MCF 10A (cell line): Measurements from ENCODE around the gene ZNF215. TPM values are rescaled to one million over a fixed set of nuclear protein-coding genes. Genes with fewer than 3 reads are reported as not detected.

Experiments used
- BruUV-seq: library from RNA; stranded (reverse); fragments of 400-500 nt; replicated peaks from 2 replicates; lab custom pipeline; 2021; lab: Mats Ljungman, UMichigan
- CTCF ChIA-PET: fragments of 300-600 bp; sonication (Branson Sonifier 250); formaldehyde crosslinking; extraction: SDS; loops from one replicate; lab custom pipeline; 2021; ENCODE audit warnings: antibody characterized with exemption, inconsistent platforms; lab: Yijun Ruan, JAX
- POLR2A ChIA-PET: fragments of 300-600, 350-650 bp; sonication (Branson Sonifier 250); formaldehyde crosslinking; extraction: SDS; loops from one replicate; lab custom pipeline; 2020; ENCODE audit warnings: antibody characterized with exemption, inconsistent platforms; lab: Yijun Ruan, JAX
- DNase-seq: peaks from one replicate; pipeline ENCODE4 v3.0.0-alpha.2; 2018; ENCODE audit not compliant: unreplicated experiment
- H3K27ac Mint-ChIP-seq: one replicate; pipeline ENCODE4 v1.8.0; 2022; ENCODE audit warnings: mild to moderate bottlenecking, low read depth, mixed read lengths; ENCODE audit not compliant: unreplicated experiment
- H3K27me3 Mint-ChIP-seq: one replicate; pipeline ENCODE4 v1.8.0; 2022; ENCODE audit warnings: mixed read lengths; ENCODE audit not compliant: insufficient read depth, unreplicated experiment
- H3K36me3 Mint-ChIP-seq: one replicate; pipeline ENCODE4 v1.8.0; 2022; ENCODE audit warnings: mild to moderate bottlenecking, moderate library complexity, mixed read lengths; ENCODE audit not compliant: insufficient read depth, unreplicated experiment
- H3K4me1 Mint-ChIP-seq: one replicate; pipeline ENCODE4 v1.8.0; 2022; ENCODE audit warnings: mixed read lengths; ENCODE audit not compliant: insufficient read depth, unreplicated experiment
- H3K4me3 Mint-ChIP-seq: one replicate; pipeline ENCODE4 v1.8.0; 2022; ENCODE audit warnings: mild to moderate bottlenecking, moderate library complexity, mixed read lengths; ENCODE audit not compliant: unreplicated experiment
- H3K9me3 Mint-ChIP-seq: one replicate; pipeline ENCODE4 v1.8.0; 2022; ENCODE audit warnings: mixed read lengths; ENCODE audit not compliant: unreplicated experiment
- intact Hi-C: fragments of 100-400 bp; cut with micrococcal nuclease; formaldehyde crosslinking; loops from 2 replicates; pipeline ENCODE4 v1.14.1; 2022
- total RNA-seq: library from RNA; stranded (reverse); gene quantifications from 2 replicates; pipeline ENCODE4 v1.2.3, GENCODE V29; 2022
- TF ChIP-seq, protein P1 (sequence below): fragments of 200-600 bp; IDR thresholded peaks from one replicate; pipeline ENCODE4 v1.8.0; 2022; ENCODE audit warnings: antibody characterized with exemption, mild to moderate bottlenecking; ENCODE audit not compliant: unreplicated experiment

The ZNF215 gene
- total RNA-seq, 1 experiment from 2014 or later: 11.1 TPM

DNA sequence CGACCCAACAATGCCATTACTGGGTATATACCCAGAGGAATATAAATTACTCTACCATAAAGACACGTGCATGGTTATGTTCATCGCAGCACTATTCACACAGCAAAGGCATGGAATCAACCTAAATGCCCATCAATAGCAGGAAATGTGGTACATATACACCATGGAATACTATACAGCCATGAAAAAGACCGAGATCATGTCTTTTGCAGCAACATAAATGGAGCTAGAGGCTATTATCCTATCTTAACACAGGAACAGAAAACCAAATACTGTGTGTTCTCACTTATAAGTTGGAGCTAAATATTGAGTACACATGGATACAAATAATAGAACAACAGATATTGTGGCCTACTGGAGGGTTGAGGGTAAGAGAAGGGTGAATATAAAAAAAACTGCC is 37.4 kb upstream of the ZNF215 start:
- TF ChIP-seq, protein P1, sequence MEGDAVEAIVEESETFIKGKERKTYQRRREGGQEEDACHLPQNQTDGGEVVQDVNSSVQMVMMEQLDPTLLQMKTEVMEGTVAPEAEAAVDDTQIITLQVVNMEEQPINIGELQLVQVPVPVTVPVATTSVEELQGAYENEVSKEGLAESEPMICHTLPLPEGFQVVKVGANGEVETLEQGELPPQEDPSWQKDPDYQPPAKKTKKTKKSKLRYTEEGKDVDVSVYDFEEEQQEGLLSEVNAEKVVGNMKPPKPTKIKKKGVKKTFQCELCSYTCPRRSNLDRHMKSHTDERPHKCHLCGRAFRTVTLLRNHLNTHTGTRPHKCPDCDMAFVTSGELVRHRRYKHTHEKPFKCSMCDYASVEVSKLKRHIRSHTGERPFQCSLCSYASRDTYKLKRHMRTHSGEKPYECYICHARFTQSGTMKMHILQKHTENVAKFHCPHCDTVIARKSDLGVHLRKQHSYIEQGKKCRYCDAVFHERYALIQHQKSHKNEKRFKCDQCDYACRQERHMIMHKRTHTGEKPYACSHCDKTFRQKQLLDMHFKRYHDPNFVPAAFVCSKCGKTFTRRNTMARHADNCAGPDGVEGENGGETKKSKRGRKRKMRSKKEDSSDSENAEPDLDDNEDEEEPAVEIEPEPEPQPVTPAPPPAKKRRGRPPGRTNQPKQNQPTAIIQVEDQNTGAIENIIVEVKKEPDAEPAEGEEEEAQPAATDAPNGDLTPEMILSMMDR: no peak
- POLR2A ChIA-PET: interaction anchor here (0.6 kb wide), 1 partner anchor 31 kb away, joined by 3 read pairs; no protein-coding TSS in a partner anchor
- Mint-ChIP-seq H3K27ac (no peak overlapping the region), H3K27me3 (peaks cover 24% of the 10 kb centered on the region), H3K4me1 (no peaks in the 10 kb centered on the region), H3K36me3 (peaks cover 7% of the 10 kb centered on the region), H3K4me3 (no peak overlapping the region), H3K9me3 (no peaks in the 10 kb centered on the region)
- no peak for DNase-seq
- CTCF ChIA-PET: interaction anchor here (0.7 to 1.5 kb wide), 4 partner anchors 10 to 511 kb away, joined by 3 to 4 read pairs (median 4); partner anchors contain the start of gene OR10A2
- no TSS peak for BruUV-seq
- intact Hi-C loops: no loop called here

DNA sequence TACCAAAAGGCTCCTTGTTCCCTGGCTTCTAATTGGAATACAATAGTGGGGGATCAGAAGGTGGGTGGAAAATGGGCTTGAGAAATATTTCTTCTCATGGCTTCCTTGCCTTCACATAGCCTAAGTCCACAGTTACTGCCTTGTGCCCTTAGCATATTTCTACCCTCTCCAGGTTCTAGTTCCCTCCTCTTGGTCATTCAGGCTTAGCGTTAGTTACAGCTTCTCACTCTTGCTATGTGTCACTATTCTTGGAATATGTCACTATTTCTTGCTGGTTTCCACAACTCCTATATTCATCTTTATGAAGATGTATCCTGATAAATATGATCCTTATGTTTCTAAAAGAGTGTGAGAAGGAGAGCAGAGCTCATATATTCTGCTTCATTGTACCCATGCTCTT is 36.4 kb upstream of the ZNF215 start:
- peaks cover 14% of the 10 kb centered on the region for H3K27me3 Mint-ChIP-seq
- intact Hi-C loops: no loop called here
- CTCF ChIA-PET: interaction anchor here (0.7 to 1.5 kb wide), 4 partner anchors 9 to 388 kb away, joined by 3 to 4 read pairs (median 4); partner anchors contain the start of gene OR10A2

DNA sequence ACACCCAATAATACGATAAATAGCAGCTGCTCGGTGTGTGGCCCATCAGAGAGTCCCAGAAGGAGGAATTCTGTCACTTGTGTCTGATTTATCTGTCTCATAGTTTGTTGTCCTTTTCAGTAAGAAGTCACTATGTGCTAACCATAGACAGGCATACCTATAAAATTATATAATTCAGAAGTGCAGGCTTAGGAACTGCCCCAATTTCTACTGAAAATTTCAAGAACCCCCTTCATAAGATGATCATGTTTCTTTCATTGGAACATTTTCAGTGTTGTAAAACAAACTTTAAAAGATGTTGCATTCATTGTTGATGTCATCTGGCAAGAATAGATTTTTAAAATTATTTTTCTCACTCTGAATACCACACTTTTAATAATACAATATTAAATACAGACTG is 33.8 kb upstream of the ZNF215 start, which contains the start of gene OR2D2:
Gene OR2D2 (minus strand): TSS at position 101 of the 400 bp plus-strand sequence. CDS start 0 bp downstream, at position 101.
- no TSS peak for BruUV-seq

More for the DNA sequence above, 36.4 kb upstream of the ZNF215 start:
- Mint-ChIP-seq H3K36me3 (peaks cover 7% of the 10 kb centered on the region), H3K27ac (no peak overlapping the region), H3K4me3 (no peak overlapping the region), H3K4me1 (no peaks in the 10 kb centered on the region), H3K9me3 (no peaks in the 10 kb centered on the region)
- BruUV-seq: no TSS peak
- TF ChIP-seq, protein P1: no peak
- no peak for DNase-seq
- POLR2A ChIA-PET: no interaction called here

DNA sequence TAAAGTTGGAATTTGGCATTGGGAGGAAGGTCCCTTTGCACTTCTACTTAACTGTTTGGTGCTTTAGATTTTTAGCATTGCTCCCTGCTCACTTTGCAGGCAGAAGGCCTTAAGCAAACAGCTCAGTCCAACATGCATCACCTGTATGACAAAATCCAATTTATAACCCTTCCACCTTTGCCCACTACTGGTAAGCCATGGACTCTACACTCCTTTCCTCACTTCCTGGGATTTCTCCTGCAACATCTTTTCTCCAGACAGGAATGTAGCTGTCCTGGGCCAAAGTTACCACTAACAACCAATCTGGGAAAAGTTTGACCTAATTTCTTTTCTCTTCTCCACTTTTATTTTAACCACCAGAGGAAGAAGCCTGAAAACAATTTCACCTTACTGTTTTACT is 32.1 kb upstream of the ZNF215 start:
- H3K4me1 Mint-ChIP-seq: no peaks in the 10 kb centered on the region
- no peak for DNase-seq
- no peaks in the 10 kb centered on the region for H3K36me3 Mint-ChIP-seq
- intact Hi-C loops: no loop called here
- no peak overlapping the region for H3K27ac Mint-ChIP-seq
- TF ChIP-seq, protein P1: no peak
- ChIA-PET POLR2A (no interaction called here), CTCF (no interaction called here)
- no peak overlapping the region for H3K4me3 Mint-ChIP-seq
- no TSS peak for BruUV-seq
- no peaks in the 10 kb centered on the region for H3K27me3 Mint-ChIP-seq
- no peaks in the 10 kb centered on the region for H3K9me3 Mint-ChIP-seq

More for the DNA sequence above, 33.8 kb upstream of the ZNF215 start, which contains the start of gene OR2D2:
- Mint-ChIP-seq H3K27ac (no peak within 1 kb of the TSS), H3K4me1 (no peaks in the 10 kb centered on the region), H3K4me3 (no peak within 1 kb of the TSS), H3K9me3 (no peaks in the 10 kb centered on the region), H3K36me3 (no peaks in the 10 kb centered on the region), H3K27me3 (no peaks in the 10 kb centered on the region)
- DNase-seq: no peak
- ChIA-PET CTCF (no interaction called here), POLR2A (no interaction called here)
- TF ChIP-seq, protein P1: no peak
- intact Hi-C loops: no loop called here
